ENCODE data around the gene ARHGEF7.

ARHGEF7 gene

GRCh38 chr13:111316161-111316730 is 201.1 kb downstream of the ARHGEF7 start:
- DNase-seq, result no peak

- no peak for DNase-seq
These were observed 202.0 kb downstream of the ARHGEF7 start for GRCh38 chr13:111317042-111317550.

GRCh38 chr13:111317571-111318345 is 202.6 kb downstream of the ARHGEF7 start:
- no peak for DNase-seq

GRCh38 chr13:111318386-111318785 is 203.3 kb downstream of the ARHGEF7 start:
- no peak for DNase-seq

- DNase-seq, result no peak
These were observed 204.4 kb downstream of the ARHGEF7 start for GRCh38 chr13:111319521-111319920.

GRCh38 chr13:111319998-111320911 is 205.1 kb downstream of the ARHGEF7 start, which contains the start of gene TEX29:
Gene TEX29, plus strand, starts transcription at chr13:111320642. Its CDS starts 249 bp downstream, at chr13:111320891.
- DNase-seq, result no peak

GRCh38 chr13:111322001-111322915 is 207.1 kb downstream of the ARHGEF7 start:
- no peak for DNase-seq

GRCh38 chr13:111322916-111323331 is 207.8 kb downstream of the ARHGEF7 start:
- DNase-seq, result no peak

GRCh38 chr13:111323549-111323948 is 208.4 kb downstream of the ARHGEF7 start:
- DNase-seq, result no peak

- no peak for DNase-seq
These were observed 209.0 kb downstream of the ARHGEF7 start for GRCh38 chr13:111323950-111324651.

- no peak for DNase-seq
These were observed 209.6 kb downstream of the ARHGEF7 start for GRCh38 chr13:111324736-111325135.

GRCh38 chr13:111325146-111325890 is 210.2 kb downstream of the ARHGEF7 start:
- DNase-seq, result no peak

GRCh38 chr13:111325941-111326620 is 211.0 kb downstream of the ARHGEF7 start:
- no peak for DNase-seq

GRCh38 chr13:111326621-111326965 is 211.5 kb downstream of the ARHGEF7 start:
- no peak for DNase-seq

- no peak for DNase-seq
These were observed 212.0 kb downstream of the ARHGEF7 start for GRCh38 chr13:111326981-111327642.

- DNase-seq, result no peak
These were observed 212.8 kb downstream of the ARHGEF7 start for GRCh38 chr13:111327730-111328573.

- DNase-seq, result no peak
These were observed 213.7 kb downstream of the ARHGEF7 start for GRCh38 chr13:111328574-111329410.

- DNase-seq, result no peak
These were observed 214.5 kb downstream of the ARHGEF7 start for GRCh38 chr13:111329641-111330040.
